Upper lobe of left lung (tissue), 6 donors: ENCODE measurements around the gene EIF3B. TPM values are rescaled to one million over a fixed set of nuclear protein-coding genes. Genes with fewer than 3 reads are reported as not detected.

ENCODE experiments used
- ATAC-seq, 2 donors: fragments of 200-7000 bp; cut with Tn5 transposase; one replicate each; pipeline ENCODE4 v1.9.1; 2022; ENCODE audit warnings: mild to moderate bottlenecking in 2 of 2, moderate library complexity in 2 of 2; ENCODE audit not compliant: low FRiP score in 2 of 2
- DNase-seq, 2 donors: peaks; one replicate each; pipeline ENCODE4 v3.0.0-alpha.2; 2019 to 2020
- H3K27ac ChIP-seq, 4 donors: fragments of 200-600 bp; sonication (generic); one replicate each; pipeline ENCODE4 v1.5.1; 2016 to 2019
- H3K27me3 ChIP-seq, 4 donors: fragments of 200-600 bp; sonication (generic); one replicate each; pipeline ENCODE4 v1.5.1; 2017 to 2019
- H3K36me3 ChIP-seq, 4 donors: fragments of 200-600 bp; sonication (generic); one replicate each; pipeline ENCODE4 v1.5.1; 2016 to 2019
- H3K4me1 ChIP-seq, 4 donors: fragments of 200-600 bp; sonication (generic); one replicate each; pipeline ENCODE4 v1.5.1; 2018 to 2019
- H3K4me3 ChIP-seq, 4 donors: fragments of 200-600 bp; sonication (generic); one replicate each; pipeline ENCODE4 v1.5.1; 2017 to 2019; ENCODE audit warnings: mild to moderate bottlenecking in 2 of 4, moderate library complexity in 1 of 4
- H3K9me3 ChIP-seq, 4 donors: fragments of 200-600 bp; sonication (generic); one replicate each; pipeline ENCODE4 v1.5.1; 2018 to 2019
- EP300 ChIP-seq, 4 donors: sonication (generic); formaldehyde crosslinking; IDR thresholded peaks; one replicate each; pipeline ENCODE4 v1.5.1; 2017; ENCODE audit warnings: antibody characterized with exemption in 4 of 4, control low read depth in 2 of 4
- POLR2A ChIP-seq, 4 donors: fragments of 450-650 bp; IDR thresholded peaks; one replicate each; pipeline ENCODE4 v1.5.1; 2016 to 2017; ENCODE audit warnings: antibody characterized with exemption in 4 of 4, mild to moderate bottlenecking in 2 of 4
- POLR2AphosphoS5 ChIP-seq, 2 donors: sonication (generic); formaldehyde crosslinking; IDR thresholded peaks; one replicate each; pipeline ENCODE4 v1.5.1; 2017; ENCODE audit warnings: antibody characterized with exemption in 2 of 2
- WGBS, 2 donors: methylation state at CpG; one replicate each; pipeline ENCODE4 v1.1.5; 2017 to 2018; 5-methylcytosine and 5-hydroxymethylcytosine counted together
- total RNA-seq, 6 donors: library from RNA; depleted of rRNA in 4 of 6; stranded (reverse); fragments of >200 nt in 4 of 6; gene quantifications; one replicate each; pipeline versions ENCODE4 v1.1.0 to v1.2.1, GENCODE V29; 2016 to 2021
- TF ChIP-seq, protein P1 (sequence below), 6 experiments: fragments of 450-650 bp in 4 of 6; fragments of 200-600 bp in 2 of 6; sonication (generic) in 2 of 6; IDR thresholded peaks; one replicate each; pipeline ENCODE4 v1.5.1; 2016 to 2019; ENCODE audit warnings: antibody characterized with exemption in 6 of 6
- donor health status: DM: no; HTN: no; CAD: no; lungs with moderate emphysema.
- donor health status: DM: no; HTN: yes; CAD: no; lungs with severe emphysema.

EIF3B gene
- total RNA-seq, 6 donors from 2014 or later: 110 to 129 (median 117) TPM

DNA sequence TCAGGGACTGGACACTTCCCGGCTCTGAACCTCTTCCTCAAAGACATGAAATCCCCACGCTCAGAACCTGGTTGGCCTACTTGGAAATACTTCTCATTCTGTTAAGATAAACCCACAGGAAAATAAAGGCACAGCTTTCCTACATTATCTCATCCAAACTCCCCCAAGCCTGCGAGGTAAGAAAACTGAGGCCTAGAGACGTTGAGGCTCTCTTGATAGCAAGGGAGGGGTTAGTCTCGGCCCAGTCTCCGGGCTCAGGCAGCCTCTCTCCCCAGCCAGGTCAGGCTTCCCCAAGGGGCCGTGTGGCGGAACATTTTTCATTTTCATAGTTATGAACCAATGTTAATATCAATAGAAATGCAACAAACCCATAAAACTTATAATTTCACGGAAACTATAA is 4.6 kb upstream of the EIF3B start:
- Histone ChIP-seq H3K27ac (no peak overlapping the region), H3K9me3 (no peaks in the 10 kb centered on the region), H3K36me3 (no peaks in the 10 kb centered on the region), H3K4me3 (no peak overlapping the region), H3K27me3 (no peaks in the 10 kb centered on the region), H3K4me1 (peaks cover 7 to 16% (median 11%) of the 10 kb centered on the region in 4 donors)
- DNase-seq: no peak
- no peak for TF ChIP-seq POLR2A (IDR thresholded peaks at IDR 0.05)
- TF ChIP-seq POLR2AphosphoS5 (IDR thresholded peaks at IDR 0.05): no peak
- TF ChIP-seq EP300 (IDR thresholded peaks at IDR 0.05): no peak
- TF ChIP-seq, protein P1, sequence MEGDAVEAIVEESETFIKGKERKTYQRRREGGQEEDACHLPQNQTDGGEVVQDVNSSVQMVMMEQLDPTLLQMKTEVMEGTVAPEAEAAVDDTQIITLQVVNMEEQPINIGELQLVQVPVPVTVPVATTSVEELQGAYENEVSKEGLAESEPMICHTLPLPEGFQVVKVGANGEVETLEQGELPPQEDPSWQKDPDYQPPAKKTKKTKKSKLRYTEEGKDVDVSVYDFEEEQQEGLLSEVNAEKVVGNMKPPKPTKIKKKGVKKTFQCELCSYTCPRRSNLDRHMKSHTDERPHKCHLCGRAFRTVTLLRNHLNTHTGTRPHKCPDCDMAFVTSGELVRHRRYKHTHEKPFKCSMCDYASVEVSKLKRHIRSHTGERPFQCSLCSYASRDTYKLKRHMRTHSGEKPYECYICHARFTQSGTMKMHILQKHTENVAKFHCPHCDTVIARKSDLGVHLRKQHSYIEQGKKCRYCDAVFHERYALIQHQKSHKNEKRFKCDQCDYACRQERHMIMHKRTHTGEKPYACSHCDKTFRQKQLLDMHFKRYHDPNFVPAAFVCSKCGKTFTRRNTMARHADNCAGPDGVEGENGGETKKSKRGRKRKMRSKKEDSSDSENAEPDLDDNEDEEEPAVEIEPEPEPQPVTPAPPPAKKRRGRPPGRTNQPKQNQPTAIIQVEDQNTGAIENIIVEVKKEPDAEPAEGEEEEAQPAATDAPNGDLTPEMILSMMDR (IDR thresholded peaks at IDR 0.05): no peak
- no peak for ATAC-seq
- 90 to 92% methylated on average over 9 of the region's 9 CpGs for WGBS, 2 donors

DNA sequence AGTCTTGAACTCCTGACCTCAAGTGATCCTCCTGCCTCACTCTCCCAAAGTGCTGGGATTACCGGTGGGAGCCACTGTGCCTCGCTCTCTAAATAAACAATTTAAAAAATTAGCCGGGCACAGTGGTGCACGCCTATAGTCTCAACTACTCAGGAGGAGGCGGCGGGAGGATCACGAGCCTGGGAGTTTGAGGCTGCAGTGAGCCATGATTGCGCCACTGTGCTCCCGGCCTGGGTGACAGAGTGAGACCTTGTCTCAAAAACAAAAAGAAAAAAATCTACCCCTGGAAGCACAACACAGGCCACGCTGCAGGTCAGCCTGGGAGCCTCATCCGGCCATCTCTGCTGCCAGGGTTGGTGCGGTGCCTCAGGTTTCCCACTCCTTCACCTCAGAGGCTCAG is 3.8 kb upstream of the EIF3B start:
- TF ChIP-seq POLR2A (IDR thresholded peaks at IDR 0.05) (no peak), POLR2AphosphoS5 (IDR thresholded peaks at IDR 0.05) (no peak), EP300 (IDR thresholded peaks at IDR 0.05) (no peak)
- TF ChIP-seq, protein P1 (IDR thresholded peaks at IDR 0.05): no peak
- no peak for ATAC-seq

DNA sequence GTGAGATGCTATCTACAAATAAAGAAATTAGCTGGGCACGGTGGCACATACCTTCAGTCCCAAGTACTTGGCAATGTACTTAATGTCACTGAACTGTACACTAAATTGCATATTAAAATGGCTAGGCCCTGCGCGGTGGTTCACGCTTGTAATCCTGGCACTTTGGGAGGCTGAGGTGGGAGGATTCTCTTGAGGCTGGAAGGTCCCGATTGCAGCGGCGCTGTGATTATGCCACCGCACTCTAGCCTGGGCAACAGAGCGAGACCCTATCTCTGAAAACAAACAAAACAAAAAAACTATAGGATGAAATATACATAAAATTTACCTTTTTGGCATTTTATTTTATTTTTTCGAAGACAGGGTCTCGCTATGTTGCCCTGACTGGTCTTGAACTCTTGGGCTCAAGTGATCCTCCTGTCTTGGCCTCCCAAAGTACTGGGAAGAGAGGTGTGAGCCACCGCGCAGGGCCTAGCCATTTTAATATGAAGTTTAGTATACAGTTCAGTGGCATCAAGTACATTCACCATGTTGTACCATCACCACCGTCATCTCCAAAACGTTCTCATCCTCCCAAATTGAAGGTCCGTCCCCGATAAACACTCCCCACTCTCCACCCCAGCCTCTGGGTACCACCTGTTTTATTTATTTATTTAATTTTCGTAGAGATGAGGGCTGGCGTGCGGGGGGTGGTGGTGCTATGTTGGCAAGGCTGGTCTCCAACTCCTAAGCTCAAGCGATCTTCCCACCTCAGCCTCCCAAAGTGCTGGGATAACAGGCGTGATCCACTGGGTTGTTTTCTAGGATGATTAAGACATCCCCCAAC is 1.3 kb upstream of the EIF3B start:
- ATAC-seq (no peak), DNase-seq (no peak)
- H3K4me1 ChIP-seq: peaks cover 35 to 43% (median 37%) of the 10 kb centered on the region in 4 donors
- H3K27ac ChIP-seq: peak overlapping the region; percentile 98 to 100 (median 99)
- no peaks in the 10 kb centered on the region for H3K9me3 ChIP-seq
- 58 to 66% methylated on average over 22 of the region's 22 CpGs for whole genome bisulfite sequencing, 2 donors
- peaks cover 0 to 14% (median 0%) of the 10 kb centered on the region in 4 donors for H3K36me3 ChIP-seq
- H3K4me3 ChIP-seq: peak overlapping the region in 3 of 4 donors; percentile 98 to 100 (median 100)
- no peaks in the 10 kb centered on the region for H3K27me3 ChIP-seq
- TF ChIP-seq EP300 (IDR thresholded peaks at IDR 0.05) (no peak), POLR2A (IDR thresholded peaks at IDR 0.05) (no peak), POLR2AphosphoS5 (IDR thresholded peaks at IDR 0.05) (no peak)
- TF ChIP-seq, protein P1 (IDR thresholded peaks at IDR 0.05): no peak

More for the DNA sequence above, 3.8 kb upstream of the EIF3B start:
- Histone ChIP-seq H3K4me1 (peaks cover 11 to 24% (median 15%) of the 10 kb centered on the region in 4 donors), H3K9me3 (no peaks in the 10 kb centered on the region), H3K27ac (no peak overlapping the region), H3K4me3 (no peak overlapping the region), H3K27me3 (no peaks in the 10 kb centered on the region), H3K36me3 (no peaks in the 10 kb centered on the region)
- 87 to 94% methylated on average over 12 of the region's 12 CpGs for WGBS, 2 donors
- DNase-seq: no peak

DNA sequence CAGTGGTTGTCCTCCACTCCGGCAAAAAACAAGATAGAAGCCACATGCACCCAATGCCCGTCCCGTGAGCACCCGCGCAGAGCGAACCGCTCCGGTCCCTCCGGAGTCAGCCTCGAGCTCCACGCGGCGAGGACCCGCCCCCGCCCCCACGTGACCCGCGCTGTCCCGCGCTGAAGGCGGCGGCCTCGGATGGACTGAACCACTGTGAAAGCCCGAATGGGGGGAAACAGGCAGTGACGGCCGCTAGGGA is 766 bp upstream of the EIF3B start:
- Histone ChIP-seq H3K27ac (peak overlapping the region; percentile 98 to 100 (median 99)), H3K27me3 (no peaks in the 10 kb centered on the region), H3K9me3 (no peaks in the 10 kb centered on the region), H3K4me3 (peak overlapping the region in 3 of 4 donors; percentile 98 to 100 (median 100)), H3K4me1 (peaks cover 39 to 49% (median 42%) of the 10 kb centered on the region in 4 donors), H3K36me3 (peaks cover 0 to 18% (median 0%) of the 10 kb centered on the region in 4 donors)
- DNase-seq (peak; percentile 90 to 98), ATAC-seq (peak; percentile 95)
- TF ChIP-seq POLR2A (IDR thresholded peaks at IDR 0.05) (peak in 2 of 4 donors; percentile 37 to 39), POLR2AphosphoS5 (IDR thresholded peaks at IDR 0.05) (peak; percentile 52 to 71), EP300 (IDR thresholded peaks at IDR 0.05) (no peak)
- TF ChIP-seq, protein P1 (IDR thresholded peaks at IDR 0.05): peak in 1 of 6 experiments; percentile 5
- 0% methylated on average over 6 to 26 of the region's 26 CpGs for WGBS, 2 donors
